Measurements from ENCODE around the gene BAG5.

DNA sequence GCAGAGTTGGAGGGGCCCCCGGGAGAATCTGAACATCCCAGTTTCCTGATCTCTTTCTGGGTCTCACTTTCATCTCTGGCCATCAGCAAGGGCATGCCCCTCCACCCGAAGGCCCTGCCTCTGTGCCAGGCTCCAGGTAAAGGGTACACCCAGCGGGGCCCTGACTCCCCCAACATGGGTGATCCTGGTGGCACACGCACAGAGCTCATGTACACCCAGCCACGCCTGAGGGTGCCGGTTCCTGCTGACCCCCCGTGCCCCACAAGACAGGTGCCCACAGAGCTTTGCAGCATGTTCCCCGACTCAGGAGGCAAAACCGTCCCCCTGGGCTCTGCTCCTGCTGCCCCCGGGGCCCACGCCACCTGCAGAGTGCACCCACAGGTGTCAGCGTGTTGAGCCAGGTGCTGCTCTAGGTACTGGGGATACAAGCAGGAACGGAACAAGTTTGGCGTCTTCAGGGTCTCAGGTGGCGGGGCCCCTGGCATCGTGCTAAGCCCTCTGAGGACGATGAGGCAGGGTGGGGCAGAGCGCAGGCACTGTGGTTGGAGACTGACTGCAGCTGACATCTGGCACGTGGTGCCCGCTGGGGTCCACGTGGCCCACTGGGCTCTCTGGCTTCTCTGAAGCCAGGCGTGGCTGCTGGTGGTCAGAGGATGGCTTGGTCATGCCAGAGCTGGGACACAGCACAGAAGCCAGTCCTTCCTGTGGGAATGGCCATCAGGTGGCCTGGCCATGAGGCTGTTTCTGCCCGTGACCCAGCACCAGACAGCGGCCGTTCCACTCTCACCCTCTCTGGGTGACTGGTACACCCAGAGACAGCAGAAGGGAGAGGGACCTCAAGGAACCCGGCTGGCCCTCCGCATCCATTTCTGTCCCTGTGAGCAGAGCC, 13.8 kb downstream of the BAG5 start:
- TF ChIP-seq POLR2AphosphoS5 (IDR thresholded peaks at IDR 0.05) (no peak), POLR2A (IDR thresholded peaks at IDR 0.05) (no peak)
- TF ChIP-seq, protein P1, sequence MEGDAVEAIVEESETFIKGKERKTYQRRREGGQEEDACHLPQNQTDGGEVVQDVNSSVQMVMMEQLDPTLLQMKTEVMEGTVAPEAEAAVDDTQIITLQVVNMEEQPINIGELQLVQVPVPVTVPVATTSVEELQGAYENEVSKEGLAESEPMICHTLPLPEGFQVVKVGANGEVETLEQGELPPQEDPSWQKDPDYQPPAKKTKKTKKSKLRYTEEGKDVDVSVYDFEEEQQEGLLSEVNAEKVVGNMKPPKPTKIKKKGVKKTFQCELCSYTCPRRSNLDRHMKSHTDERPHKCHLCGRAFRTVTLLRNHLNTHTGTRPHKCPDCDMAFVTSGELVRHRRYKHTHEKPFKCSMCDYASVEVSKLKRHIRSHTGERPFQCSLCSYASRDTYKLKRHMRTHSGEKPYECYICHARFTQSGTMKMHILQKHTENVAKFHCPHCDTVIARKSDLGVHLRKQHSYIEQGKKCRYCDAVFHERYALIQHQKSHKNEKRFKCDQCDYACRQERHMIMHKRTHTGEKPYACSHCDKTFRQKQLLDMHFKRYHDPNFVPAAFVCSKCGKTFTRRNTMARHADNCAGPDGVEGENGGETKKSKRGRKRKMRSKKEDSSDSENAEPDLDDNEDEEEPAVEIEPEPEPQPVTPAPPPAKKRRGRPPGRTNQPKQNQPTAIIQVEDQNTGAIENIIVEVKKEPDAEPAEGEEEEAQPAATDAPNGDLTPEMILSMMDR (IDR thresholded peaks at IDR 0.05): no peak

Measured in stomach (tissue), 4 donors.